ENCODE results near the gene ARHGAP15. TPM values are rescaled to one million over a fixed set of nuclear protein-coding genes. Genes with fewer than 3 reads are reported as not detected.

Gene ARHGAP15
- total and polyA plus RNA-seq, 2 experiments from 2014 or later, result 0.26 TPM; not detected in 1

DNA sequence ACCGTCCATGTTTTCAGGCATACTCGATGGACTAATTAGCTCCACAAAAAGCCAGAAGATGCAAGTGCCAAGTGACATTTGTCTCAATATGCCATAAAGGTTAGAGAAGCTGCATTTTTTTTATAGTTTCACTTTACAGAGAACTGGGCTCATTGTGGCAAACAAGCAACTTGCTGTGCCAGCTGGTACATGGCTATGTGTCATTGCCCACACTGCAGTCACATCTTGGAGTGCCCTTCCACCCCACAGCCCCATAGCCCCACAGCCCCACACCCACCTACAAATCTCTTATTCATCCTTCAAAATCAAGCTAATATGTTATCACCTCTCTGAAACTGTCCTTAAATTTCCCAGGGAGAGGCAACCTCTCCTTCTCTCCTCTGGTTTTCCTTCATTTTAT is 451.9 kb downstream of the ARHGAP15 start:
- no peaks in the 10 kb centered on the region for H3K27me3 Mint-ChIP-seq (ENCODE audit: insufficient read depth, low read depth, poor library complexity)

More for the DNA sequence above, 451.9 kb downstream of the ARHGAP15 start:
- Histone ChIP-seq H3F3A (replicated peaks; ENCODE audit: low read depth) (no peaks in the 10 kb centered on the region), H3K4me2 (no peak overlapping the region), H3K9me2 (ENCODE audit: insufficient read depth) (no peaks in the 10 kb centered on the region), H3K4me1 (ENCODE audit: insufficient read depth) (peaks cover 7% of the 10 kb centered on the region), H3K27ac (ENCODE audit: low read depth) (no peak overlapping the region), H3K27me3 (ENCODE audit: insufficient read depth) (no peaks in the 10 kb centered on the region), H2AFZ (no peak overlapping the region), H4K20me1 (replicated peaks; ENCODE audit: insufficient read depth) (no peaks in the 10 kb centered on the region), H3K79me2 (replicated peaks; ENCODE audit: insufficient read depth) (no peaks in the 10 kb centered on the region), H3K36me3 (ENCODE audit: insufficient read depth) (no peaks in the 10 kb centered on the region), H3K4me3 (no peak overlapping the region)
- ATAC-seq, result no peak
- Mint-ChIP-seq H3K4me1 (peaks cover 19% of the 10 kb centered on the region), H3K4me3 (no peak overlapping the region), H3K36me3 (ENCODE audit: low read depth) (no peaks in the 10 kb centered on the region), H3K9me3 (no peaks in the 10 kb centered on the region), H3K27ac (no peak overlapping the region)
- TF ChIP-seq, protein P1, sequence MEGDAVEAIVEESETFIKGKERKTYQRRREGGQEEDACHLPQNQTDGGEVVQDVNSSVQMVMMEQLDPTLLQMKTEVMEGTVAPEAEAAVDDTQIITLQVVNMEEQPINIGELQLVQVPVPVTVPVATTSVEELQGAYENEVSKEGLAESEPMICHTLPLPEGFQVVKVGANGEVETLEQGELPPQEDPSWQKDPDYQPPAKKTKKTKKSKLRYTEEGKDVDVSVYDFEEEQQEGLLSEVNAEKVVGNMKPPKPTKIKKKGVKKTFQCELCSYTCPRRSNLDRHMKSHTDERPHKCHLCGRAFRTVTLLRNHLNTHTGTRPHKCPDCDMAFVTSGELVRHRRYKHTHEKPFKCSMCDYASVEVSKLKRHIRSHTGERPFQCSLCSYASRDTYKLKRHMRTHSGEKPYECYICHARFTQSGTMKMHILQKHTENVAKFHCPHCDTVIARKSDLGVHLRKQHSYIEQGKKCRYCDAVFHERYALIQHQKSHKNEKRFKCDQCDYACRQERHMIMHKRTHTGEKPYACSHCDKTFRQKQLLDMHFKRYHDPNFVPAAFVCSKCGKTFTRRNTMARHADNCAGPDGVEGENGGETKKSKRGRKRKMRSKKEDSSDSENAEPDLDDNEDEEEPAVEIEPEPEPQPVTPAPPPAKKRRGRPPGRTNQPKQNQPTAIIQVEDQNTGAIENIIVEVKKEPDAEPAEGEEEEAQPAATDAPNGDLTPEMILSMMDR (conservative IDR thresholded peaks at IDR 0.05; ENCODE audit: low read depth in 2 of 2), result no peak
- TF ChIP-seq EZH2phosphoT487 (IDR thresholded peaks at IDR 0.05; ENCODE audit: unreplicated experiment) (no peak), CREB1 (CRISPR knock-in tag; IDR thresholded peaks at IDR 0.05; ENCODE audit: low read depth) (no peak), ZNF462 (CRISPR knock-in tag; IDR thresholded peaks at IDR 0.05) (no peak), POLR2AphosphoS5 (IDR thresholded peaks at IDR 0.05; ENCODE audit: low read depth) (no peak), ZNF331 (CRISPR knock-in tag; IDR thresholded peaks at IDR 0.05; ENCODE audit: low read depth) (no peak), JUNB (IDR thresholded peaks at IDR 0.05; ENCODE audit: unreplicated experiment) (no peak)
- DNase-seq (ENCODE audit: low spot score), result no peak

Data from GM23338 (cell line).